Colonic mucosa (tissue), 4 donors: Measurements from ENCODE around the gene RAP2A. TPM values are rescaled to one million over a fixed set of nuclear protein-coding genes. Genes with fewer than 3 reads are reported as not detected.

Source experiments
- DNase-seq: peaks from one replicate; pipeline ENCODE4 v3.0.0-alpha.2; 2020
- H3K27ac ChIP-seq: fragments of 200-600 bp; one replicate; pipeline ENCODE4 v1.8.0; 2021
- H3K27me3 ChIP-seq: fragments of 200-600 bp; one replicate; pipeline ENCODE4 v1.8.0; 2021
- H3K36me3 ChIP-seq: fragments of 200-600 bp; one replicate; pipeline ENCODE4 v1.8.0; 2021
- H3K4me1 ChIP-seq: fragments of 200-600 bp; one replicate; pipeline ENCODE4 v1.8.0; 2021; ENCODE audit warnings: mild to moderate bottlenecking
- H3K4me3 ChIP-seq: fragments of 200-600 bp; one replicate; pipeline ENCODE4 v1.8.0; 2021
- H3K9ac ChIP-seq, 2 donors: one replicate each; pipeline ENCODE4 v1.7.0; 2013; ENCODE audit warnings: control low read depth in 2 of 2, low read depth in 2 of 2, low read length in 2 of 2
- H3K9me3 ChIP-seq: fragments of 200-600 bp; one replicate; pipeline ENCODE4 v1.8.0; 2021
- intact Hi-C: fragments of 100-400 bp; cut with DNase I; formaldehyde crosslinking; loops from one replicate; pipeline ENCODE4 v1.14.1; 2022
- total RNA-seq, 2 donors: library from RNA; stranded (reverse); fragmentation: NEBNext Ultra II Directional in 1 of 2; extraction: Animal tissue kit (Norgen Biotek cat#: 25700) in 1 of 2; gene quantifications; one replicate each; pipeline ENCODE4 v1.2.1, GENCODE V29; 2021
- TF ChIP-seq, protein P1 (sequence below): fragments of 200-600 bp; IDR thresholded peaks from one replicate; pipeline ENCODE4 v1.8.0; 2022; ENCODE audit warnings: antibody characterized with exemption, mild to moderate bottlenecking
- donor health status: healthy.
- donor health status: DM: no; HTN: no; CAD: no.
- donor health status: DM: no; HTN: no; CAD: no.

RAP2A gene
- 10 to 100 TPM; 35.9 to 38.2 TPM for total RNA-seq

DNA sequence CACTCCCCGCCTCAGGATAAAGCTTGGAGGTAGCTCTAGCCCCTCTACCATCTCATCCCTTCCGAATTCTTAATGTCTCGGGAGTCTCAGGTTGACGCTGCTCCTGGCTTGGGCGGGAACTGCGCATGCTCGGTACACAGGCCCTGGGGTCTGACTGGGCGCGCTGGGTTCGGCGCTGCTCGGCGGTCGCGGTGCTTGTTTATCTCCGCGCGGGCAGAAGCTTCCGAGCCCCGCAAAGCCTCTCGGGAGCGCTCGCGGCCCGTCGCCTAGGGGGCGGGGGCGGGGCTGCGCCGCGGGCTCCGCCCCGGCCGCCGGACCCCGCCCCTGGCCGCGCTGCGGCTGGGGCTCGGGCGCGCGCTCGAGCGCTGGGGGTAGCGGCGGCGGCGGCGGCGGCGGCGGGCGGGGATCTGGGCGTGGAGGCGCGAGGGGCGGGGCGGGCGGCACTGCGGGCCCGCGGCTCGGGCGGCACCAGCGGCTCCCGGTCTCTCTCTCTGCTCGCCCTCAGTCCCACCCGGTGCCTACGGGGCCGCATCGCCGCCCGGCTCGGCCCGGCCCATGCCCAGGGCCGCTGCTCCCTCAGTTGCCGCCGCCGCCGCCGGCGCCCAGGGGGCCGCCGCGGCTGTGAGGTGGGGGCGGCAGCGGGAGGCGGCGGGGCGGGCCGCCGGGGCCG, at the start of gene RAP2A:
TSS of gene RAP2A (plus strand) at position 443 of the 670 bp plus-strand sequence. CDS start 302 bp downstream, outside the sequence.
- H3K4me3 ChIP-seq: peak within 1 kb of the TSS; percentile 82
- no peaks in the 10 kb centered on the region for H3K36me3 ChIP-seq
- TF ChIP-seq, protein P1, sequence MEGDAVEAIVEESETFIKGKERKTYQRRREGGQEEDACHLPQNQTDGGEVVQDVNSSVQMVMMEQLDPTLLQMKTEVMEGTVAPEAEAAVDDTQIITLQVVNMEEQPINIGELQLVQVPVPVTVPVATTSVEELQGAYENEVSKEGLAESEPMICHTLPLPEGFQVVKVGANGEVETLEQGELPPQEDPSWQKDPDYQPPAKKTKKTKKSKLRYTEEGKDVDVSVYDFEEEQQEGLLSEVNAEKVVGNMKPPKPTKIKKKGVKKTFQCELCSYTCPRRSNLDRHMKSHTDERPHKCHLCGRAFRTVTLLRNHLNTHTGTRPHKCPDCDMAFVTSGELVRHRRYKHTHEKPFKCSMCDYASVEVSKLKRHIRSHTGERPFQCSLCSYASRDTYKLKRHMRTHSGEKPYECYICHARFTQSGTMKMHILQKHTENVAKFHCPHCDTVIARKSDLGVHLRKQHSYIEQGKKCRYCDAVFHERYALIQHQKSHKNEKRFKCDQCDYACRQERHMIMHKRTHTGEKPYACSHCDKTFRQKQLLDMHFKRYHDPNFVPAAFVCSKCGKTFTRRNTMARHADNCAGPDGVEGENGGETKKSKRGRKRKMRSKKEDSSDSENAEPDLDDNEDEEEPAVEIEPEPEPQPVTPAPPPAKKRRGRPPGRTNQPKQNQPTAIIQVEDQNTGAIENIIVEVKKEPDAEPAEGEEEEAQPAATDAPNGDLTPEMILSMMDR: no peak
- peak; percentile 91 for DNase-seq
- H3K9ac ChIP-seq: peak within 1 kb of the TSS; percentile 75 to 98
- H3K27ac ChIP-seq: peak within 1 kb of the TSS; percentile 100
- H3K27me3 ChIP-seq: no peaks in the 10 kb centered on the region
- no peaks in the 10 kb centered on the region for H3K9me3 ChIP-seq
- intact Hi-C loops: no loop called here
- peaks cover 13% of the 10 kb centered on the region for H3K4me1 ChIP-seq

DNA sequence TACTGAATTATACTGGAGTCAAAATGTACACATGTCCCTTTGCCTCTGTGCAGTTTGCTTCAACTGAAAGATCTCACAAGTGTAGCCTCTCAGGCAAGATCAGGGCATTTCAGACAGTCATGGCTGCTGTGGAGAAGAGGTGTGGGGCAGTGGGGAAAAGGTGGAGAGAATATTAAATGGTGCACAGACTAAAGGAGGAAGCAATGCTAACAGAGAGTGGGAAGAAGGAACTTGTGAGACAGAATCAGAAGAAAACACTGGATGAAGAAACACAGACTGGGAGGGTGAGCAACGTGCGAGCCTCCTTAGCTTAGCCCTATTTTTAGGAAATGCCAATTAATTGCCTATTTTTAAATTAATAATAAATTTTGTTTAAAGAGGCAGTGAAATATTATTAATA, 49.6 kb upstream of the RAP2A start:
- TF ChIP-seq, protein P1: no peak
- Histone ChIP-seq H3K36me3 (no peaks in the 10 kb centered on the region), H3K27ac (no peak overlapping the region), H3K9ac (no peak overlapping the region), H3K4me1 (no peaks in the 10 kb centered on the region), H3K4me3 (no peak overlapping the region), H3K27me3 (no peaks in the 10 kb centered on the region), H3K9me3 (no peaks in the 10 kb centered on the region)
- DNase-seq: no peak
- intact Hi-C loops: no loop called here

DNA sequence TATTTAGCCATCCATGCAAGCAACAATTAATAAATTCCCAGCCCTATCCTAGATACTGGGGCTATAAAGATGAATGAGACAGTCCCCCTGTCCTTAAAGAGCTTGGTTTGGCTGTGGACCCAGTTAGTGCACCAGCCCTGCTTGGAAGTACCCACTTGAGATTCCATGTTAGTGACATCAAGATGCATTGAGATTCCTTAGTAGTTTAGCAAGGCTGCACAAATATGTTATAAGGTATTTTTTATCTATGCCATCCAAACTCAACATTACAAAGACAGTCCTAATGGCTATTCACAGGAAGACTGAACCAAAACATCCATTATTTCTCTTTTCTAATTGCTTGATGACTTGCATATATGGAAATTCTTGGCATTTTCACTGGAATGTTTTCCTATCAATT, 48.8 kb upstream of the RAP2A start:
- no peaks in the 10 kb centered on the region for H3K27me3 ChIP-seq
- no peak overlapping the region for H3K9ac ChIP-seq
- H3K27ac ChIP-seq: peak overlapping the region; percentile 1
- no peak for DNase-seq
- no peak overlapping the region for H3K4me3 ChIP-seq
- intact Hi-C loops: no loop called here
- H3K36me3 ChIP-seq: no peaks in the 10 kb centered on the region
- no peaks in the 10 kb centered on the region for H3K4me1 ChIP-seq
- H3K9me3 ChIP-seq: no peaks in the 10 kb centered on the region
- TF ChIP-seq, protein P1: no peak

DNA sequence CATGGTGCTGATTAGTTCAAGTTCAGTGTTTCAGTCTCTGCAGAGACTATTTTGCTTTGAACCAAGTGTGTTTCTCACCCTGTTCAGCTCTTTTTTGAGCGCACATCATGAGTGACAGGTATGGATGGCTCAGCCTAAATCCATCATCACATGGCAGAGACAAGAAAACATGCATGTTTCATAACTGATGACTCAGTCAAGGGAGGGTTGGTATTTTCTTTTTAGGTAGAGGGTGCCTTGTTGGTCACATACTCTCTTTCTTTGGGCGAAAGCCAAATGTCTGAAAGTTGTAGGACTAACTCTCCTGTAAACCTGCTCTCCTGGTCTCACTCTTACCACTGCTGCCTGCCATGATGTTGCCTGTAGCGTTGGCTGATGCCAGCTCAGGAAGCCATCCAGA, 48.1 kb upstream of the RAP2A start:
- H3K27ac ChIP-seq: no peak overlapping the region
- H3K4me3 ChIP-seq: no peak overlapping the region
- DNase-seq: no peak
- no peaks in the 10 kb centered on the region for H3K36me3 ChIP-seq
- TF ChIP-seq, protein P1: no peak
- H3K4me1 ChIP-seq: no peaks in the 10 kb centered on the region
- H3K9me3 ChIP-seq: no peaks in the 10 kb centered on the region
- H3K9ac ChIP-seq: no peak overlapping the region
- no peaks in the 10 kb centered on the region for H3K27me3 ChIP-seq
- intact Hi-C loops: no loop called here

DNA sequence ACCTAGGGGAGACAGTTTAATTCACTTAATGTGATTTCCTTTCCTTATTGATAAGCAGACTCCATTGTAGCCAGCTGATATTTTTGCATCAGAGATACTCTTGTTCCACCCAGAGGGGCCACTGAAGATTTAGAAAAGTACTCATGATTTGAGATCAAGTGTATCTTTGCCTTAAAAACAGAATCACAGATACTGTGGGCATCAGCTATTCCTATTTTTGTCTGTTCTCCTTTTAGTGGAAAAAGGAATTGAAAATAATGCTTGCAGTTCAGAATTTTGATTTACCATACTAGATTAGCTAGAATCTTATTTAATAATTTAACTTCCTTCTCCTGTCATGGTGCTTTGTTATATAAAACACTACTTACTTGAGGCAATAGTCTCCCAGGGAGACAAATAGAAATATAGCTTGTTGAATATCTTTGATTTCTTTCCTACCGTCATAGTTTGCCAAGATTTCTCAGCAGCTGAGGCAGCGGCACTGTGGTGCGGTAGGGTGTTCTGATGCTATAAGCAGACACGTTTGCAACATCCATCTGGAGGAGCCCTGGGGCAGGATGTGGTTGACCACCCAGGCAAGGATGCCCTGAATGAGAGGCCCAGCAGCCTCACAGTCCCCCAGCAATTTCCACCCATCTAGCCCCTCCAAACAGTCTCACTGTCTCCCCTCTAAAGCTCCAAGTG, 47.0 kb upstream of the RAP2A start:
- Histone ChIP-seq H3K9me3 (no peaks in the 10 kb centered on the region), H3K36me3 (no peaks in the 10 kb centered on the region), H3K4me1 (no peaks in the 10 kb centered on the region), H3K9ac (no peak overlapping the region), H3K27me3 (no peaks in the 10 kb centered on the region), H3K27ac (no peak overlapping the region), H3K4me3 (no peak overlapping the region)
- TF ChIP-seq, protein P1: no peak
- DNase-seq: no peak
- intact Hi-C loops: no loop called here
